Astrocyte (in vitro differentiated cells and primary cell): ENCODE results near the gene AUNIP. TPM values are rescaled to one million over a fixed set of nuclear protein-coding genes. Genes with fewer than 3 reads are reported as not detected.

Source experiments
- DNase-seq: peaks from one replicate; pipeline ENCODE4 v3.0.0-alpha.2; 2010; ENCODE audit warnings: low read depth
- FAIRE-seq: peaks from 2 replicates; lab custom pipeline; 2011; peaks lifted over from hg19 to GRCh38; lab: Jason Lieb, UNC
- H2AFZ ChIP-seq: 2 replicates; pipeline ENCODE4 v1.6.0; 2012; ENCODE audit warnings: low read depth, low read length, inconsistent platforms
- H3K27ac ChIP-seq: 2 replicates; pipeline ENCODE4 v1.5.1; 2011; ENCODE audit warnings: low read depth, low read length, inconsistent platforms
- H3K27me3 ChIP-seq: 2 replicates; pipeline ENCODE4 v1.6.0; 2011; ENCODE audit warnings: low read length, inconsistent platforms; ENCODE audit not compliant: insufficient read depth
- H3K36me3 ChIP-seq: 2 replicates; pipeline ENCODE4 v1.5.1; 2011; ENCODE audit warnings: low read length, inconsistent platforms; ENCODE audit not compliant: insufficient read depth
- H3K4me1 ChIP-seq: 2 replicates; pipeline ENCODE4 v1.5.1; 2011; ENCODE audit warnings: low read length, inconsistent platforms; ENCODE audit not compliant: insufficient read depth
- H3K4me2 ChIP-seq: 2 replicates; pipeline ENCODE4 v1.6.0; 2012; ENCODE audit warnings: low read length, inconsistent platforms
- H3K4me3 ChIP-seq: 2 replicates; pipeline ENCODE4 v1.5.1; 2011; ENCODE audit warnings: low read depth, mild to moderate bottlenecking, low read length, inconsistent platforms; ENCODE audit not compliant: insufficient read depth
- H3K79me2 ChIP-seq: 2 replicates; pipeline ENCODE4 v1.6.0; 2012; ENCODE audit warnings: mild to moderate bottlenecking, low read length, inconsistent platforms; ENCODE audit not compliant: insufficient read depth
- H3K9ac ChIP-seq: 2 replicates; pipeline ENCODE4 v1.6.0; 2012; ENCODE audit warnings: mild to moderate bottlenecking, low read length, inconsistent platforms
- H3K9me3 ChIP-seq: 2 replicates; pipeline ENCODE4 v1.5.1; 2012; ENCODE audit warnings: low read depth, mild to moderate bottlenecking, low read length, inconsistent platforms; ENCODE audit not compliant: insufficient read depth
- H4K20me1 ChIP-seq: 2 replicates; pipeline ENCODE4 v1.6.0; 2012; ENCODE audit warnings: low read length, inconsistent platforms; ENCODE audit not compliant: insufficient read depth
- H3K27ac Mint-ChIP-seq: one replicate; pipeline ENCODE4 v1.8.0; 2021; ENCODE audit warnings: mild to moderate bottlenecking, mixed read lengths; ENCODE audit not compliant: unreplicated experiment
- H3K27me3 Mint-ChIP-seq: one replicate; pipeline ENCODE4 v1.8.0; 2021; ENCODE audit warnings: low read depth, mixed read lengths; ENCODE audit not compliant: unreplicated experiment
- H3K36me3 Mint-ChIP-seq: one replicate; pipeline ENCODE4 v1.8.0; 2021; ENCODE audit warnings: low read depth, mixed read lengths; ENCODE audit not compliant: unreplicated experiment
- H3K4me1 Mint-ChIP-seq: one replicate; pipeline ENCODE4 v1.8.0; 2021; ENCODE audit warnings: low read depth, mixed read lengths; ENCODE audit not compliant: unreplicated experiment
- H3K4me3 Mint-ChIP-seq: one replicate; pipeline ENCODE4 v1.8.0; 2021; ENCODE audit warnings: mild to moderate bottlenecking, moderate library complexity, mixed read lengths; ENCODE audit not compliant: unreplicated experiment
- H3K9me3 Mint-ChIP-seq: one replicate; pipeline ENCODE4 v1.8.0; 2021; ENCODE audit warnings: mild to moderate bottlenecking, mixed read lengths; ENCODE audit not compliant: unreplicated experiment
- CTCF ChIP-seq: IDR thresholded peaks from 2 replicates; pipeline ENCODE4 v1.5.1; 2011; ENCODE audit warnings: low read depth, mild to moderate bottlenecking, inconsistent platforms, low read length, moderate library complexity; ENCODE audit not compliant: insufficient read depth
- EZH2 ChIP-seq: IDR thresholded peaks from 2 replicates; pipeline ENCODE4 v1.6.1; 2012; ENCODE audit warnings: mild to moderate bottlenecking, low read length, inconsistent platforms; ENCODE audit not compliant: insufficient read depth
- total RNA-seq: library from RNA; stranded (reverse); gene quantifications from 2 replicates; pipeline ENCODE4 v1.2.1, GENCODE V29; 2021

Gene AUNIP
- total RNA-seq, 1 donor from 2014 or later = 2.1 TPM

DNA sequence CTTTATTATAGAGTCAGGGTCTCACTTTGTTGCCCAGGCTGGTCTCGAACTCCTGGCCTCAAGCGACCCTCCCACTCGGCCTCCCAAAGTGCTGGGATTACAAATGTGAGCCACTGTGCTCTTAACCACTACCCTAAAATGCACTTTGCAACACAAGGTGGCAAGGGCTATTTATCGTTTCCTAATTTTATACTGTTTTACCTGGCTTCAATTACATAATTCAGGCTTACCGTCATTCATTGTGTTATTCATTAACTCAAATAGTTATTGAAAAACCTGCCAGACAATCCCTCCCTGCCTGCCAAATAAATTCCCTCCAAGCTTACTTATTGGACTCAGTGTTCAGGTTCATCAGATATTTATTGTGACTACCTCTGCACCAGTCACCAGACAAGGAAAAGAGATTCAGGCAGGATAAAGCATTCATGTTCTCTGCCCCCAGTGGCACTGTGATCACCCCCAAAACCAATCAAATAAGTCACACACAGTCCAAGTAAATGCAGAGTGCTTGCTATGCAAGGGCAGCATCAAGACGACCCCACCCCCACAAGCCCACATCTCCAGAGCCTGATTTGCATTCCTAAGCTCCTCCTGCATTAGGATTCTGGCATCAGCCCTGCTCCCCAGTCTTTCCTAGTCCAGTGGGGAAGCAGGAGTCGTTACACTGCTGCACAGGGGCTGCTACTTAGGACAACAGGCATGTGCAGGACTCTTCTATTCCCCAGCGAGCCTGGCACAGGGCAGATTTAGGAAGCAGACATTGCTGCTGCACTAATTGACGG lies 8.1 kb upstream of the AUNIP start:
- H3K9me3 ChIP-seq = no peaks in the 10 kb centered on the region
- peaks cover 5% of the 10 kb centered on the region for H3K79me2 ChIP-seq
- Mint-ChIP-seq H3K4me1 (no peaks in the 10 kb centered on the region), H3K27me3 (no peaks in the 10 kb centered on the region), H3K4me3 (no peak overlapping the region), H3K9me3 (no peaks in the 10 kb centered on the region), H3K36me3 (peaks cover 10% of the 10 kb centered on the region), H3K27ac (no peak overlapping the region)
- H3K27ac ChIP-seq = no peak overlapping the region
- H3K36me3 ChIP-seq = peaks cover 6% of the 10 kb centered on the region
- no peak overlapping the region for H3K4me3 ChIP-seq
- DNase-seq (no peak), FAIRE-seq (no peak)
- no peaks in the 10 kb centered on the region for H3K4me1 ChIP-seq
- TF ChIP-seq CTCF (no peak), EZH2 (no peak)
- no peaks in the 10 kb centered on the region for H3K27me3 ChIP-seq
- H4K20me1 ChIP-seq = peaks cover 20% of the 10 kb centered on the region
- no peak overlapping the region for H2AFZ ChIP-seq
- H3K9ac ChIP-seq = no peak overlapping the region
- no peak overlapping the region for H3K4me2 ChIP-seq

GRCh38 chr1:25866288-25866687 lies 7.0 kb upstream of the AUNIP start:
- peaks cover 11% of the 10 kb centered on the region for H4K20me1 ChIP-seq
- DNase-seq = no peak
- FAIRE-seq = no peak
- no peaks in the 10 kb centered on the region for H3K27me3 ChIP-seq
- no peak overlapping the region for H3K27ac ChIP-seq
- peak overlapping the region; percentile 48 for H3K27ac Mint-ChIP-seq
- TF ChIP-seq EZH2 (no peak), CTCF (no peak)
- H3K4me1 Mint-ChIP-seq = peaks cover 3% of the 10 kb centered on the region
- H3K9me3 Mint-ChIP-seq = no peaks in the 10 kb centered on the region
- H3K9me3 ChIP-seq = no peaks in the 10 kb centered on the region
- peaks cover 10% of the 10 kb centered on the region for H3K36me3 Mint-ChIP-seq
- H3K4me3 Mint-ChIP-seq = no peak overlapping the region
- H3K27me3 Mint-ChIP-seq = no peaks in the 10 kb centered on the region
- H2AFZ ChIP-seq = no peak overlapping the region
- H3K4me1 ChIP-seq = no peaks in the 10 kb centered on the region
- H3K36me3 ChIP-seq = peaks cover 6% of the 10 kb centered on the region
- H3K79me2 ChIP-seq = no peaks in the 10 kb centered on the region
- no peak overlapping the region for H3K4me2 ChIP-seq
- no peak overlapping the region for H3K4me3 ChIP-seq
- no peak overlapping the region for H3K9ac ChIP-seq

GRCh38 chr1:25864434-25864833 lies 5.2 kb upstream of the AUNIP start:
- DNase-seq = no peak
- FAIRE-seq = no peak
- H3K9ac ChIP-seq = no peak overlapping the region
- Mint-ChIP-seq H3K27me3 (no peaks in the 10 kb centered on the region), H3K27ac (no peak overlapping the region), H3K4me1 (peaks cover 6% of the 10 kb centered on the region), H3K4me3 (no peak overlapping the region), H3K9me3 (no peaks in the 10 kb centered on the region), H3K36me3 (peaks cover 11% of the 10 kb centered on the region)
- peaks cover 6% of the 10 kb centered on the region for H3K36me3 ChIP-seq
- H3K27ac ChIP-seq = no peak overlapping the region
- H3K4me1 ChIP-seq = peaks cover 2% of the 10 kb centered on the region
- H3K79me2 ChIP-seq = no peaks in the 10 kb centered on the region
- no peaks in the 10 kb centered on the region for H3K9me3 ChIP-seq
- no peak overlapping the region for H3K4me3 ChIP-seq
- peaks cover 11% of the 10 kb centered on the region for H4K20me1 ChIP-seq
- H3K4me2 ChIP-seq = no peak overlapping the region
- no peaks in the 10 kb centered on the region for H3K27me3 ChIP-seq
- TF ChIP-seq EZH2 (no peak), CTCF (no peak)
- no peak overlapping the region for H2AFZ ChIP-seq
